ENCODE measurements around the gene TBC1D3B.

GRCh38 chr17:36131931-36132330 lies 44.5 kb downstream of the TBC1D3B start:
- TF ChIP-seq CTCF (IDR thresholded peaks at IDR 0.05; ENCODE audit: insufficient read depth, low read length, poor library complexity, severe bottlenecking) (no peak), EZH2phosphoT487 (conservative IDR thresholded peaks at IDR 0.05; ENCODE audit: low read length) (no peak)

All from SU-DHL-6 (cell line).